ACC112 (cell line): ENCODE measurements around the gene RBM17.
"Not testable (repeated sequence)": the region's sequence is repeated elsewhere in the genome, so short reads cannot be mapped to it uniquely, and the experiment has no call there.

Experiments used
- H2AFZ ChIP-seq: fragments of 200-600 bp; sonication (generic); one replicate; pipeline ENCODE4 v1.6.0; 2017; ENCODE audit warnings: antibody characterized with exemption, low read length; ENCODE audit not compliant: unreplicated experiment
- H3K27ac ChIP-seq: fragments of 200-600 bp; sonication (generic); 2 replicates; pipeline ENCODE4 v1.5.1; 2014; ENCODE audit warnings: low read depth, mild to moderate bottlenecking, antibody characterized with exemption, low read length, moderate library complexity
- H3K27me3 ChIP-seq: fragments of 200-600 bp; sonication (generic); 2 replicates; pipeline ENCODE4 v1.6.1; 2014; ENCODE audit warnings: mild to moderate bottlenecking, antibody characterized with exemption, low read length, moderate library complexity, mixed read lengths; ENCODE audit not compliant: insufficient read depth
- H3K36me3 ChIP-seq: fragments of 200-600 bp; sonication (generic); 2 replicates; pipeline ENCODE4 v1.6.1; 2016; ENCODE audit warnings: mild to moderate bottlenecking, antibody characterized with exemption, low read length, moderate library complexity, mixed read lengths; ENCODE audit not compliant: insufficient read depth
- H3K4me1 ChIP-seq: fragments of 200-600 bp; sonication (generic); one replicate; pipeline ENCODE4 v1.6.1; 2016; ENCODE audit warnings: low read length, mixed read lengths; ENCODE audit not compliant: insufficient read depth, unreplicated experiment, control insufficient read depth
- H3K4me3 ChIP-seq: fragments of 200-600 bp; sonication (generic); 2 replicates; pipeline ENCODE4 v1.5.1; 2014; ENCODE audit warnings: mild to moderate bottlenecking, low read depth, low read length
- H3K79me2 ChIP-seq: fragments of 200-600 bp; sonication (generic); one replicate; pipeline ENCODE4 v1.6.0; 2016; ENCODE audit warnings: low read length; ENCODE audit not compliant: control insufficient read depth, unreplicated experiment, insufficient read depth

Gene RBM17

DNA sequence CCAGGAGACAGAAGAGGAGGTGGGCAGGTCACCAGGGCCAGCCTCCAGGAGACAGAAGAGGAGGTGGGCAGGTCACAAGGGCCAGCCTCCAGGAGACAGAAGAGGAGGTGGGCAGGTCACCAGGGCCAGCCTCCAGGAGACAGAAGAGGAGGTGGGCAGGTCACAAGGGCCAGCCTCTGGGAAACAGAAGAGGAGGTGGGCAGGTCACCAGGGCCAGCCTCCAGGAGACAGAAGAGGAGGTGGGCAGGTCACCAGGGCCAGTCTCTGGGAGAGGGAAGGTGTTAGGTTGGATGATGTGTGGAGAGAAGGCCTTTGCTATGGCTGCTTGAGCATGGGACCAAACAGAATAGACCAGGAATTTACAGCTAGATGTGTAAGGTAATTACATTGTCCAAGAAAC, 38.6 kb downstream of the RBM17 start:
- not testable (repeated sequence) for H3K27me3 ChIP-seq, H3K4me3 ChIP-seq, H3K36me3 ChIP-seq, H2AFZ ChIP-seq, H3K27ac ChIP-seq, H3K4me1 ChIP-seq, H3K79me2 ChIP-seq

DNA sequence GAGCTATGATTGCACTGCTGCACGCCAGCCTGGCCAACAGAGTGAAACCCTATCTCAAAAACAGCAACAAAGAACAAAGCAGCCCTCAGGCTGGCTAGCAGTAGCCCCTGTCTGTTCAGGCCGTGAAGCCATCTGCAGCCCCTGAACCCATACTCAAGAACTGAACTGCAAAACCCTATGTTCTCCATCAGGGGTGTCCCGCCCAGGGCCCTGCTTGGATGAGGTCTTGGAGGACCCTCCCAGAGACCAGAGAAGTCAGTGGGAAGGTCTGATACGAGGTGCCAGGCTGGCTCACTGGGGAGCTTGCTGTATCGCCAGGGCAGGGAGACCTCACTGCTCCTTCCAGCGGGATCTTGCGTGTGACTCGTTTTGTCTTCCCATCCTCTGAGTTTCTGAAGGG, 39.3 kb downstream of the RBM17 start:
- H3K36me3 ChIP-seq = no peaks in the 10 kb centered on the region
- no peak overlapping the region for H3K4me3 ChIP-seq
- H3K27ac ChIP-seq = no peak overlapping the region
- no peaks in the 10 kb centered on the region for H3K27me3 ChIP-seq
- no peak overlapping the region for H2AFZ ChIP-seq
- H3K4me1 ChIP-seq = no peaks in the 10 kb centered on the region
- no peaks in the 10 kb centered on the region for H3K79me2 ChIP-seq

DNA sequence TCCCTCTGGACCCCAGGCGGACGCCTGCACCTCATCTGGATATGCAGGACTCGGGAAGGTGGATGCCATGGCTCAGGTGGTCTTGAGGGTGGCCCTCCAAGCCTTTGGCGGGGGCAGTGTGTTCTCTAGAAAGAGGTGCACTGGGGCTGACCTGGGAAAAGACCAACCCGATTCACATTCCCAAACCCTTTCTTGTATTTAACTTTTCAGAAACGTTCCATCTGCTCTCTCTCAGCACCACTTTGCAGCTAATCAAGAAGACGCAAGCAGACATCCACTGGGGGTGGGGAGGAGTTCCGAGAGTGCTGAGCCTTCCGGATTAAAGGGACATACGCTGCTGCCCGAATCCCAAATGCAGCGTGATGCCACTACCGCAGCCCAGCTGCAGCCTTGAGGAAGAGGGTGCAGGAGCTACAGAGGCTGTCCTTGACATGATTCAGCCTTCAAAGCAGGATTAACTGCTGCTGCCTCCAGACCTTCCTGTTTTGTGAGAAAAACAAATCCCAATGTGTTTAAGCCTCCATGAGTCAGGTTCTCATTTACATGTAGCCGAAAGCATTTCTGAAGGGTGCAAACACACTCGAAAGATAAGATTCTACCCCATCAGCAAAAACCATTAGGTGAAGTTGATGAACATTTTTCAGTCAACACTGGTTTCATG, 39.9 kb downstream of the RBM17 start:
- no peaks in the 10 kb centered on the region for H3K36me3 ChIP-seq
- H3K27ac ChIP-seq = no peak overlapping the region
- H3K4me3 ChIP-seq = no peak overlapping the region
- no peaks in the 10 kb centered on the region for H3K79me2 ChIP-seq
- no peak overlapping the region for H2AFZ ChIP-seq
- H3K27me3 ChIP-seq = no peaks in the 10 kb centered on the region
- no peaks in the 10 kb centered on the region for H3K4me1 ChIP-seq

DNA sequence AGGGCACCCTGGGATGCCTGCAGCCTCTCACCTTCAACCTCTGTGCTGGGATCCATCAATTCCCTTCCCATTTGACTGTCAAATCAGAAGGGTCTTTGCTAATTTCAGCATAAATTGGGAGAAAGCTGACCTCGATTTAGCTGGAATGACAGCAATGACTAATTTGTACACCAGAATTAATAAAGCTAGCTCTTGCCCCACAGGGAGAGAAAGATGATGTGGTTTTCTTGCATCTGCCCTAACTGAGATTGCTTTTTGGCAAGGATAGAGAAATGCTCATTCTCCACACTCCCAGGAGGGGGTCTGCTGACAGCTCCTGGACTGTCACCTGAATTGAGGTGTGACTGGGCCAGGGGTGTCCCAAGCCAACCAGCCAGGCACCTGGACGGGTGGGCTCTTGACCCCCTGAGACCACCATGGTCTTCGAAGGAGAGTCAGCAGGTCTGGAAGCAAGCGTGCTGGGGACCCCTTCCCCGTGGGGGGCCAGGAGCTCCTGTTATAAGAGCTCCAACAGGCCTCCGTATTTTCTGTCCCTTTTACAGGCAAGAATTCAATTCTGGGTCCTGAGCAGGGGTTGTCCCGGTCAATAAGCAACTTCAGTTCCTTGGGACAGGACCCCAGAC, 42.1 kb downstream of the RBM17 start:
- no peaks in the 10 kb centered on the region for H3K79me2 ChIP-seq
- H3K27me3 ChIP-seq = no peaks in the 10 kb centered on the region
- no peak overlapping the region for H3K27ac ChIP-seq
- H3K4me1 ChIP-seq = peaks cover 2% of the 10 kb centered on the region
- H3K36me3 ChIP-seq = no peaks in the 10 kb centered on the region
- no peak overlapping the region for H3K4me3 ChIP-seq
- no peak overlapping the region for H2AFZ ChIP-seq

DNA sequence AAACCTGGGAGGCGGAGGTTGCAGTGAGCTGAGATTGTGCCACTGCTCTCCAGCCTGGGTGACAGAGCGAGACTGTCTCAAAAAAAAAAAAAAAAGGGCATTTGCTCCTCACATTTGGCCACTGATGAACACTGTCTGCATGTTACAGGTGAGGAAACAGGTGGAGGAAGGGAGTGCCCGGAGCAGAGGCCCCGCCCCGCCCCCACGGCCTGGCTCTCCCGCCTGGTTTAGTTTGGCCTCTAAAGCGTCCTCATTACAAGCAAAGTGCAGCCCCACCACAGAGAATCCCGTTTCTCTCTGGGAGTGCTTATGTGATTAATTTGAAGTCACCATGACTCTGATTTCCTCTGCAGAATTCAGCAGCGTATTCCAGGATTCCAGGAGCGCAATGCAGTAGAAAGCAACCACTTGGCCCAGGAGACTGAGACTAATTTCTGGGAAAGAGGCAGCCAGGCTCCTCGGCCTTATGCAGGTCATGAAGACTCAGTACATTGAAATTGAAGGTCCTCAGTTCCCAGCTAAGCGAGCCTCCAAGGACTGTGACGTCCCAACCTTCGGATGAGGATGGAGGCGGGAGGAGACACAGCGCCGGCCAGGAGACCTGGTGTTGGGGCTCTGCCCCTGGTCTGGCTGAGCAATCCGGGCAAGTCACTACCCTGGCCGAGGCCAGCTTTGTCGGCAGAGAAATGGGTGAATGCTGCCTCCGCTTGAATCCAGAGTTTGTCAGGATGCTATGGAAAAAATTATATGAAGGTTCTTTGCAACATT, 44.7 kb downstream of the RBM17 start:
- Histone ChIP-seq H2AFZ (no peak overlapping the region), H3K4me1 (peaks cover 13% of the 10 kb centered on the region), H3K27ac (no peak overlapping the region), H3K36me3 (no peaks in the 10 kb centered on the region), H3K79me2 (no peaks in the 10 kb centered on the region), H3K27me3 (peaks cover 9% of the 10 kb centered on the region), H3K4me3 (no peak overlapping the region)

DNA sequence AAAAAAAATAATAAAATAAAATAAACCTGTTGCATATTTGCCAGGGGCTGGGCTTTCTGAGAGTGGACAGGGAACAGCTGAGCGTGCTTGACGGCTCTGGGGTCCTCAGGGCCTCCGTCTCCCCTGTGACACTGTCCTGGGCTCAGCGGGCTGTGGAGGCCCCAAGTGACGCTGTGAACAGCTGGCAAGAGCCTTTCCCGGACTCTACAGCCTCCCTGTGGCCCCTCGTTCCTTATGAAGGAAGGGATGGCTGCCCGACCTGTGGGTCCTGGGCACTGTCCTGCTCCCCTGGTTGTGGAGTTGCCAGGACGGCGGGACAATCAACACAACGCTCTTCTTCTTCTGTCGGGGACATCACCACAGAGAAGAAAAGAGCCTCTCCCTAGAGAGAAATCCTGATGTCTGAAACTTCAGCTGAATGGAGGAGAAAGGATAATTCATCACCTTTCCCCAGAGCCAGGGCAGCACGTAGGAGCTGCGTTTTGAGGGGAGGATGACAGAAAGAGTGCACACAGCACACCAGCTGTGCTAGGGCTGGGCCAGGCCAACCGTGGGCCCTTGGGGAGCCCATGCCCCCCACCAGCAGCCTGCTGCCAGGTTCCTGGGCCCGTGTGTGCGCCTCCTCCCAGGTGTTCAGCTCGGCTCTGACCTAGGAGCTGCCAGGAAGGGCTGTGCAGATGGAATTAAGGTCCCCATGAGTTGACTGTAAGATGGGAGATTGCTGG, 45.4 kb downstream of the RBM17 start:
- Histone ChIP-seq H3K4me1 (peaks cover 13% of the 10 kb centered on the region), H3K36me3 (no peaks in the 10 kb centered on the region), H3K4me3 (no peak overlapping the region), H3K79me2 (no peaks in the 10 kb centered on the region), H3K27ac (no peak overlapping the region), H2AFZ (no peak overlapping the region), H3K27me3 (peaks cover 16% of the 10 kb centered on the region)

DNA sequence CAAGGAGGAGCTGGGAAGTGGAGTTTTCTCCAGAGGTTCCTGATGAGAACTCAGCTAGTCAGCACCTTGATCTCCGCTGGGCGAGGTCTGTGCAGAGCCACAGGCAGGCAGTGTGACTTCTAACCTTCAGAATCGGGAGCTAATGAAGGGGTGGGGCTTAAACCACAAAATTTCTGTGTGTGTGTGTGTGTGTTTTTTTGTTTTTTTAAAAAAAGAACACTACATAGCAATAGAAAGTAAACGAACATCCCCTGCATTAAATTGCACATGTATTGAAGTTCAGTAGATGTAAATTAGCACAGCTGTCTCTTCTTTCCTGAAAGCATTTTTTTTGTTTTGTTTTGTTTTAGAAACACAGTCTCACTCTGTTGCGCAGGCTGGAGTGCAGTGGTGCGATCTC, 46.2 kb downstream of the RBM17 start:
- H3K4me1 ChIP-seq = peaks cover 13% of the 10 kb centered on the region
- no peak overlapping the region for H2AFZ ChIP-seq
- H3K27ac ChIP-seq = no peak overlapping the region
- no peak overlapping the region for H3K4me3 ChIP-seq
- no peaks in the 10 kb centered on the region for H3K36me3 ChIP-seq
- H3K79me2 ChIP-seq = no peaks in the 10 kb centered on the region
- peaks cover 16% of the 10 kb centered on the region for H3K27me3 ChIP-seq

DNA sequence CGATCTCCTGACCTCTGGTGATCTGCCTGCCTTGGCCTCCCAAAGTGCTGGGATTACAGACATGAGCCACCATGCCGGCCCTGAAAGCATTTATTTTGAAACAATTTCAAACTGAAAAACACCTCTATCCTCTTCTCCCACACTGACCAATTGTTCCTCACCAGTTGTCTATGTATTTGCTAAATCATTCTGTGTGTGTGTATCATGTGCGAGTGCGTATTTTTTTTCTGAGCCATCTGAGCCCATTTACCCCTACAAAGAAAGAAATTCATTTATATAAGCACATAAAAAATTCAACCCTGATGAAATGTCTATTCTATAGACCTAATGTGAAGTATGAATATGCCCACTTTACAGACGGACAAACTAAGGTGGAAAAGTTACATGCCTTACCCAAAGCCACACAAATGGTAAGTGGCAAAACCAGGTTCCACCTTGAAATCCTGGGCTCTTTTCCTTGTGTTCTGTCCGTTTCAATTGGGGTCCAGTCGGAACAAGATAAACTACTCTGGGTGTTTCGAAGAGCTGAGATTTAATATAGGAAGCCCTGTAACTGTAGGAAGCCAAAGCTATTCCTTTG, 46.8 kb downstream of the RBM17 start:
- H3K36me3 ChIP-seq = no peaks in the 10 kb centered on the region
- H3K27me3 ChIP-seq = peaks cover 16% of the 10 kb centered on the region
- peak overlapping the region; percentile 35; the same call in 1 of the 2 replicates for H3K27ac ChIP-seq
- H2AFZ ChIP-seq = no peak overlapping the region
- peaks cover 16% of the 10 kb centered on the region for H3K4me1 ChIP-seq
- no peak overlapping the region for H3K4me3 ChIP-seq
- no peaks in the 10 kb centered on the region for H3K79me2 ChIP-seq

DNA sequence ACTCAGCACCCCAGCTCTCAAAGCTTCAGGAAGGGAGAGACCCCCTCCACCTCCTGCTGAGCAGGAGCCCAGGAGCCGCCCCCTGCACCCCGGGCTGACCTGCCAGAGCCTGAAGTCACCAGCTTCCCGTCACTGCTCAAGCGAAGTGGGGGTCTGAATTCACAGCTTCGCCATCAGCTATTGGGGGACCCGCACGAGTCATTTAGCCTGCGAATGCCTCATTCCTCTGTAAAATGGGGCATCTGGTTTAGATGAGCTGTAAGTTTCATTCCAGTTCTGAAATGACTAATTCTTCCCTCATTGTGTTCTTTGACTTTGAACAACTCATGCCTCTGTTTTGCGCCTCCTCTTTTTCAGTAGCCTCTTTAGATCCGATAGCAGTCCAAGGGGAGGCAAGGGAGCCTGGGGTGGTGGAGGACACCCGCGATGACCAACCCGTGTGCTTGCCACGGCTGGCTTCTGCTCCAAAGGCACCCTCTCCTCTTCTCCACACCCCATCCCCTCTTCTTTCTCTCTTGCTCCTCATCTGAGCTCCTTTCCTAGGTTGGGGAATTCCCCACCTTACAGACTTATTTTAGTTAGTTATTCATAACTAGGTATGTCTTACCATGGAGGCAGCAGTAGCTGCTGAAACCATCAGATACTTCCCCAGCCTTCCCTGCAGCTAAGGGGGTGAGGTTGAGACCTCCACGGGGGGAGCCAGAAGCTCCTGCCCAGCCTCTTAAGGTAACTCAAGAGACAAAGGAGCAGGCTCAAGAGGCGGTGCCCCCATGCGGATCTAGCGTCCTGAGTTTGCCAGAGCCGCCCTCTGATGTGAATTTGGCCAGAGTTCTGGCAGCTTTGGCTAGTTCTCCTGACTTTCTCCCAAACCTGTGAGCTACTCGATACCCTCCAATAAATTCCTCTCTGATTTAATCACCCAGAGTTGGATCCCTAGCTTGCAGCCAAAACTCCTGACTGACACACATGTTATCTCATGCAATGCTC, 47.7 kb downstream of the RBM17 start:
- Histone ChIP-seq H3K4me3 (peak overlapping the region; percentile 31), H3K27me3 (peaks cover 16% of the 10 kb centered on the region), H3K79me2 (no peaks in the 10 kb centered on the region), H3K36me3 (no peaks in the 10 kb centered on the region), H2AFZ (peak overlapping the region; percentile 34), H3K4me1 (peaks cover 20% of the 10 kb centered on the region), H3K27ac (peak overlapping the region; percentile 35; the same call in 1 of the 2 replicates)
